Choroid plexus epithelial cell (primary cell): ENCODE measurements around the gene IGLL5.

Experiments used
- DNase-seq: peaks from one replicate; pipeline ENCODE4 v3.0.0-alpha.2; 2010; ENCODE audit warnings: low read depth
- H3K4me3 ChIP-seq: 2 replicates; pipeline ENCODE4 v1.5.1; 2011; ENCODE audit warnings: low read depth, mild to moderate bottlenecking, control low read depth, low read length, moderate library complexity
- TF ChIP-seq, protein P1 (sequence below): conservative IDR thresholded peaks from 2 replicates; pipeline ENCODE4 v1.5.1; 2011; ENCODE audit warnings: low read depth, mild to moderate bottlenecking, control low read depth, inconsistent platforms, low read length, moderate library complexity

Gene IGLL5

DNA sequence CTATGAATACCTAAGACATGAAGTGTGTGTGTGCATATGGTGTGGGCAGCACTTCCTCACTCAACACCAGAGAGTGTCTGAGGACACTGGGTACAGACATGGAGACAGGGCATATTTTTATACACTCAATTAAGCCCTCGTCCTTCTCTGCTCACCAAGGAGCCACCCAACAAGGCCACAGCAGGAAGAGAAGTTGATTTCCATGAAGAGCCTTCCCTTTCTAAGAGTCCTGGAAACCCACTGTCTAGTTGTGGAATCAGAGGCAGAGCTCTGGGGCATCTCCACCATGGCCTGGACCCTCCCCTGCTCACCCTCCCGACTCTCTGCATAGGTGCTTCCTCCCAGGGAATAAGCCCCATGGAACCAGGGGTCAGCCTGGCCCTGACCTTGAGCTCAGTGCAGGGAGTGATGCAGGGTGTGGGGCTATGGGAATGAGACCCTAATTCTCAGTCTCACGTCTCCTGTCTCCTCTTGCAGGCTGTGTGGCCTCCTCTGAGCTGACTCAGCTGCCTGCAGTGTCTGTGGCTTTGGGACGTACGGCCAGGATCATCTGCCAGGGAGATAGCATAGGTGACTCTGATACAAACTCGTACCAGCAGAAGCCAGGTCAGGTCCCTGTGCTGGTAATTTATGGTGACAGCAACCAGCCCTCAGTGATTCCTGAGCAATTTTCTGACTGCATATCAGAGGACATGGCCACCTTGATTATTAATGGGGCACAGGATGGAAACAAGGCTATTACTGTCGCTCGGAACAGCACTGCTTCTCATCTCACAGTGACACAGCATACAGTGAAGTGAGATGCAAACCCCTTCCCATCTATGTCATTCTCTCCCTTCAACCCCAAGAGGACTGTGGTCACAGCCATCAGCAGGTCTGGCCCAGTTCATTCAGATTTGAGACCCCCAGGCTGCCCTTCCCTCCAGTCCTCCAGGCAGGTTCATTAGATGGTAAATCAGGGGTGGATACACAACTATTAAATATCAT is 14.6 kb upstream of the IGLL5 start:
- TF ChIP-seq, protein P1, sequence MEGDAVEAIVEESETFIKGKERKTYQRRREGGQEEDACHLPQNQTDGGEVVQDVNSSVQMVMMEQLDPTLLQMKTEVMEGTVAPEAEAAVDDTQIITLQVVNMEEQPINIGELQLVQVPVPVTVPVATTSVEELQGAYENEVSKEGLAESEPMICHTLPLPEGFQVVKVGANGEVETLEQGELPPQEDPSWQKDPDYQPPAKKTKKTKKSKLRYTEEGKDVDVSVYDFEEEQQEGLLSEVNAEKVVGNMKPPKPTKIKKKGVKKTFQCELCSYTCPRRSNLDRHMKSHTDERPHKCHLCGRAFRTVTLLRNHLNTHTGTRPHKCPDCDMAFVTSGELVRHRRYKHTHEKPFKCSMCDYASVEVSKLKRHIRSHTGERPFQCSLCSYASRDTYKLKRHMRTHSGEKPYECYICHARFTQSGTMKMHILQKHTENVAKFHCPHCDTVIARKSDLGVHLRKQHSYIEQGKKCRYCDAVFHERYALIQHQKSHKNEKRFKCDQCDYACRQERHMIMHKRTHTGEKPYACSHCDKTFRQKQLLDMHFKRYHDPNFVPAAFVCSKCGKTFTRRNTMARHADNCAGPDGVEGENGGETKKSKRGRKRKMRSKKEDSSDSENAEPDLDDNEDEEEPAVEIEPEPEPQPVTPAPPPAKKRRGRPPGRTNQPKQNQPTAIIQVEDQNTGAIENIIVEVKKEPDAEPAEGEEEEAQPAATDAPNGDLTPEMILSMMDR, result no peak
- no peak overlapping the region for H3K4me3 ChIP-seq
- no peak for DNase-seq

DNA sequence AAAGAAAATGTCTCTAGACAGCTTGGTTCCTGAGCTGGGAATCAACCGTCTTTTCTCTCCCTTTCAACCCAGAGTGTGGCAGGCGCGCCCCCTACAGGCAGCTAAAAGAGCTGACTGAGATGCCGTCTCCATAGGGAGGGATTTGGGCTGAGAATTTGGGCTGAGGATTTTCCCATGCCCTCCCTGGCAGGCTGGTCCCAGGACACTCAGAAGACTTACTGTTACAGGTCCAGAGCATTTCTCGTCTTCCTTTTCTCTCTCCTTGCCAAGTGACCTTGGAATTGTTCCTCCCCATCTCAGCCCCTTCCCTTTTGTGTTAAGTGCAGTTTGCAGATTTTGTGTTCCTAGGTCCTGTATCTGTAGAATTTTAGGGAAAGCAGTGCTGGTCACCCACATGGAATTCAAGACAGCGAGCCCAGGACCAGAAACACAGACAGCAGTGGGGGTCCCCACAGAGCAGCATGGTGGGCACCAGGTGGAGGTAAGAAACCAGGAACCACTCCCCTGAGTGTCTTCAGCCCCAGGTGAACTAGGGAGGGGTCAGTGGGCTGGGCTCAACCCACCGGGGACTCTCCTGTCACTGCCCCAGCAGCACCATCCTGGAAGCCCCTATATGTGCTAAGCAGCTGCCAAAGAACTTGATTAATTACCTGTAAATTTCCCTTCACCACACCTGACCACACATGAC is 9.9 kb upstream of the IGLL5 start:
- TF ChIP-seq, protein P1, result peak; percentile 89
- peak; percentile 79 for DNase-seq
- no peak overlapping the region for H3K4me3 ChIP-seq

DNA sequence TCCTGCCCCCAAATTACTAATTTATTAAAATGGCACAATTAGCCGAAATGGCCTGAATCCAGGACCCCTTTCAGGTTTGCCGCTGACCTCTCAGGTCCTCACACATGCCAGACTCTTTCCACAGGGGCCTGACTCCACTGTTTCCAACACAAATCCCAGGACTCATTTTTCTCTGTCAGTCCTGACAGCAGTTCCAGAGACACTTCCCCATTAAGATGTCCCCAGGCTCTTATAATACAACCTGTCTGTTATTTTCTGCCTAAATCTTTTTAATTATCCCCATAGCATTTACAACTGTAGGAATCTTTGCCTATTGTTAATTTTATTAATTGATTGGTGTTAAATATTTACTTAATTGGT is 9.4 kb upstream of the IGLL5 start:
- H3K4me3 ChIP-seq, result no peak overlapping the region
- no peak for DNase-seq
- TF ChIP-seq, protein P1, result no peak

DNA sequence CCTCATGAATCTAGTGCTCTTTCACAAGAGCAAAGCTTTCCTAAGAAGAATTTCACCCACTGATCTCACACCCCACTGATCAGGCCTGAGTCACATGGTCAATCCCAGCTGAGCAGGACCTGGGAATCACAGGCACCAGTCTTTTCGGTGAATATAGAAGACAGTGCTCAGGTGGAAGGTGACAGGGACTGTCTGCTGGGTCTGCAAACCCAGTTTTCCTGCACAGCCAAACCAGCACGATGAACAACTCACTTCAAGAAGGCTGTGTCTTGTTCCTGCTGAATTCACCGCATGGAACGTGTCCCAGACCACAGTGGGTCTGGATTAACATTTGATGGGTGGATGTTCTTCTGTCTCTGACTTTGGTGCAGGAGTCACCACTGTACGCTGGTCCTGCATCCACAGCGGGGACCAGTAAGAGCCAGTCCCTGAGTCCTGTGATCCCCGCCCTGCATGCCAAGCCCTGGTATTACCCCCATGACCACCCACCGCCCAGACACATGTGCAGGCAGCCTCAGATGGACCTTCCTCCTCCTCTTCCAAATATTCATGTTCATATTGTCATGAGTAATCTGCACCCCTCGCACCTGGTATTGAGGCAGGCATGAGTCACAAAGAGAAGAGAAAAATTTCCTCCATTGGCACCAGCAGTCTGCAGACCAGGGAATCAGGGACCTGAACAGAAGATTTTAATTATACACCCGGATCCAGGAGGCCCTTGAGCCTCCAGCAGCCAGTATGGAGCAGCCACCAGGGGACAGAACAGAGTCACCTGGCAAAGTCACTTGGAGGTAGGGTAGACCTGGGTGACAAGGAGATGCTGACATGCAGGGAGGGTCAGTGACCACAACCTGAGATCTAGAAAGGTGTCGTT is 8.6 kb upstream of the IGLL5 start:
- TF ChIP-seq, protein P1, result no peak
- DNase-seq, result no peak
- no peak overlapping the region for H3K4me3 ChIP-seq

DNA sequence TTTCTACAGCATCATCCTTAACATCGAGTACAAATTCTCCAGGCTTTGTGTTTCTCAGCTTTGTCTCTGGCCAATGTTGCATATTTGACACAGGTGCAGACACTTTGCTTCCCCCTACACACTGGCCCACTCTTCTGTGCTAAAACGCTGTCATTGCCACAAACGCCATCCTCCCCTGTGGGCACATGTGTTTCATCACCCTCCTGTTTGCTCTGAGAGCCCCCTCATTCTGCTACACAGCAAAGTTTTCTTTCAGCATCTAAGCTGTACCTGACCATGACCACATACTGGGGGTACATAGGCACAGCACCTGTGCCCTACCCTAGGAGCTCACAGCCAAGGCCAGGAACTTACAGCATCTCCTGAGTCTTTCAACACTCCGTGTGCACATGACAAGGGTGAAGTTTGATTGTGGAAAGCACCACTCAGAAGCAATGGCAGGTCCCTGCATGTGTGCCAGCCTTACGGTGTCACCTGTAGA is 7.9 kb upstream of the IGLL5 start:
- TF ChIP-seq, protein P1, result no peak
- DNase-seq, result no peak
- H3K4me3 ChIP-seq, result no peak overlapping the region

DNA sequence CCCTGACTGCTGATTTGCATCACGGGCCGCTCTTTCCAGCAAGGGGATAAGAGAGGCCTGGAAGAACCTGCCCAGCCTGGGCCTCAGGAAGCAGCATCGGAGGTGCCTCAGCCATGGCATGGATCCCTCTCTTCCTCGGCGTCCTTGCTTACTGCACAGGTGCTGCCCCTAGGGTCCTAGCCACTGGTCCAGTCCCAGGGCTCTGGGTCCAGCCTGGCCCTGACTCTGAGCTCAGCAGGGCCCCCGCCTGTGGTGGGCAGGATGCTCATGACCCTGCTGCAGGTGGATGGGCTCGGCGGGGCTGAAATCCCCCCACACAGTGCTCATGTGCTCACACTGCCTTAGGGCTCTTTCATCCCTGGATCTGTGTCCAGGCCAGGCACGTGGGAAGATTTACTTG is 7.0 kb upstream of the IGLL5 start:
- H3K4me3 ChIP-seq, result no peak overlapping the region
- DNase-seq, result no peak
- TF ChIP-seq, protein P1, result no peak
